ENCODE results near the gene NFIX. TPM values are rescaled to one million over a fixed set of nuclear protein-coding genes. Genes with fewer than 3 reads are reported as not detected.

Gene NFIX
- total RNA-seq, 2 experiments from 2014 or later: 3.0 to 3.3 TPM

- Histone ChIP-seq H3K9me3 (ENCODE audit: control insufficient read depth in 1 of 2, insufficient read depth in 1 of 2, low read length in 2 of 2) (no peaks in the 10 kb centered on the region), H3K27ac (ENCODE audit: low read depth in 1 of 2, low read length in 2 of 2) (no peak overlapping the region), H3K27me3 (ENCODE audit: control insufficient read depth in 1 of 2, insufficient read depth in 2 of 2, low read length in 2 of 2) (peaks cover 0 to 4% of the 10 kb centered on the region in 2 experiments), H3K36me3 (ENCODE audit: insufficient read depth, low read length) (no peaks in the 10 kb centered on the region), H3K4me1 (ENCODE audit: insufficient read depth, low read length) (peaks cover 20% of the 10 kb centered on the region), H3K4me3 (ENCODE audit: low read length) (no peak overlapping the region)
- intact Hi-C loops (cut with DNase I, micrococcal nuclease): no loop called here
- Mint-ChIP-seq H3K9me3 (no peaks in the 10 kb centered on the region), H3K27ac (no peak overlapping the region), H3K36me3 (ENCODE audit: low read depth) (no peaks in the 10 kb centered on the region), H3K27me3 (peaks cover 10% of the 10 kb centered on the region), H3K4me3 (no peak overlapping the region), H3K4me1 (ENCODE audit: low read depth) (peaks cover 6% of the 10 kb centered on the region)
- no peak for TF ChIP-seq CTCF (IDR thresholded peaks at IDR 0.05)
- ChIA-PET POLR2A (no interaction called here), CTCF (interaction anchor here (1.7 kb wide), 1 partner anchor 29 kb away, joined by 7 read pairs; no protein-coding TSS in a partner anchor)
- no peak for DNase-seq
- ATAC-seq (ENCODE audit: poor library complexity): no peak
These were observed 95.4 kb downstream of the NFIX start for GRCh38 chr19:13090511-13091231.

- Histone ChIP-seq H3K27me3 (ENCODE audit: control insufficient read depth in 1 of 2, insufficient read depth in 2 of 2, low read length in 2 of 2) (peaks cover 9 to 11% of the 10 kb centered on the region in 2 experiments), H3K36me3 (ENCODE audit: insufficient read depth, low read length) (no peaks in the 10 kb centered on the region), H3K27ac (ENCODE audit: low read depth in 1 of 2, low read length in 2 of 2) (no peak overlapping the region), H3K9me3 (ENCODE audit: control insufficient read depth in 1 of 2, insufficient read depth in 1 of 2, low read length in 2 of 2) (no peaks in the 10 kb centered on the region), H3K4me1 (ENCODE audit: insufficient read depth, low read length) (peaks cover 29% of the 10 kb centered on the region), H3K4me3 (ENCODE audit: low read length) (no peak overlapping the region)
- intact Hi-C loops (cut with DNase I, micrococcal nuclease): no loop called here
- Mint-ChIP-seq H3K27me3 (peaks cover 16% of the 10 kb centered on the region), H3K4me3 (no peak overlapping the region), H3K36me3 (ENCODE audit: low read depth) (no peaks in the 10 kb centered on the region), H3K9me3 (no peaks in the 10 kb centered on the region), H3K4me1 (ENCODE audit: low read depth) (peaks cover 12% of the 10 kb centered on the region), H3K27ac (no peak overlapping the region)
- CTCF ChIA-PET: interaction anchor here (0.7 to 1.8 kb wide), 3 partner anchors 30 to 126 kb away, joined by 6 to 8 read pairs (median 7); no protein-coding TSS in a partner anchor
- ATAC-seq (ENCODE audit: poor library complexity): no peak
- no peak for TF ChIP-seq CTCF (IDR thresholded peaks at IDR 0.05)
- no peak for DNase-seq
- POLR2A ChIA-PET: no interaction called here
These were observed 96.3 kb downstream of the NFIX start for GRCh38 chr19:13091400-13092157.

GRCh38 chr19:13092158-13092543, 96.9 kb downstream of the NFIX start:
- no peak for ATAC-seq (ENCODE audit: poor library complexity)
- H3K4me1 ChIP-seq (ENCODE audit: insufficient read depth, low read length): peaks cover 34% of the 10 kb centered on the region
- ChIA-PET POLR2A (no interaction called here), CTCF (interaction anchor here (1.7 to 1.8 kb wide), 2 partner anchors 31 to 115 kb away, joined by 6 to 7 read pairs; no protein-coding TSS in a partner anchor)
- no peaks in the 10 kb centered on the region for H3K36me3 ChIP-seq (ENCODE audit: insufficient read depth, low read length)
- H3K27ac ChIP-seq (ENCODE audit: low read depth in 1 of 2, low read length in 2 of 2): no peak overlapping the region
- H3K9me3 ChIP-seq (ENCODE audit: control insufficient read depth in 1 of 2, insufficient read depth in 1 of 2, low read length in 2 of 2): no peaks in the 10 kb centered on the region
- peaks cover 14 to 15% of the 10 kb centered on the region in 2 experiments for H3K27me3 ChIP-seq (ENCODE audit: control insufficient read depth in 1 of 2, insufficient read depth in 2 of 2, low read length in 2 of 2)
- Mint-ChIP-seq H3K9me3 (no peaks in the 10 kb centered on the region), H3K4me1 (ENCODE audit: low read depth) (peaks cover 17% of the 10 kb centered on the region), H3K4me3 (no peak overlapping the region), H3K36me3 (ENCODE audit: low read depth) (no peaks in the 10 kb centered on the region), H3K27ac (no peak overlapping the region), H3K27me3 (peaks cover 21% of the 10 kb centered on the region)
- intact Hi-C loops (cut with DNase I, micrococcal nuclease): no loop called here
- H3K4me3 ChIP-seq (ENCODE audit: low read length): no peak overlapping the region
- no peak for DNase-seq
- TF ChIP-seq CTCF (IDR thresholded peaks at IDR 0.05): no peak
